ENCODE results near the gene KCNN3. TPM values are rescaled to one million over a fixed set of nuclear protein-coding genes. Genes with fewer than 3 reads are reported as not detected.

KCNN3 gene
- total and polyA plus RNA-seq, 2 of the 8 experiments (the other 6 are each of a cell fraction or from before 2014, with no cell fraction given), result 2.8 to 3.7 TPM

DNA sequence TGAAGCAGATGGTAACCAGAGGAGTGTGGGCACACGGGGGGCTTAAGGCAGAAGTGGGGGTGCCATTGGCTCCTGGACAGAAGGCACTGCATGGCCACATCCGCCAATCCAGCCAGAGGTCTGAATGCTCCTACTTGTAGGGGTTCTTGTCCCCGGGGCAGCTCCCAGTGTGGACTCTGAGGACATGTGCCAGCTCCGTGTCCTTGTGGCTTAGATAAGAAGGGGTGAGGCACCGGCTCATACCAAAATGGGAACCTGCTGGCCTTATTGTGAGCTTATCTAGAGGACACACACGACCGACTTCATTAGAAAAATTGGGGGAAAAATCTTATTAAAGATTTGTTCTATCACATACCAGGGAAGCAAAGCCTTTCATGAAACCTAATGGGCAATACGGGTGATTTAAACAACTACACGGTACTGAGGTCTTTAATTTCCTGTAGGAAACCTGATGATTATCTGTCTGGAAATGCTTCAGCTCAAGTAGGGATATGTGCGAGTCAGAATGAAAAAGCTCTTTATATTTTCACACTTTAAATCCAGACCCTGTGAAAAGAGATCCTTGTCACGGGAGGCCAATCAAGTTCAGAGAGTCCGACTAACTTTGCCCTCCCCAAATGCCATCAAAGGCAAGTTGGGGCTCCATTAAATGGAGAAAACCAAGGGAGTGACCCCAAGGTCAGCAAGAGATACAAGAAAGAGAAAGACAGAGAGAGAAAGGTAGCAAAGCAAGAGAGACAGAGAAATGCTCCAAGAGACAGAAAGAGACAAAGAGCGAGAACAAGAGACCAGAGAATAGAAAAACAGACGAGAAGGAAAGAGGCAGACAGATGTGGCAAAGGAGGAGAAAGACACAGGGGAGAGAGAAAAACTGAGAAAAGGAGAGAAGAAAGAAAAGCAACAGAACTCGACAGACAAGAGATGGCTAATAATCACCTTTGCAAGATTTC lies 14.1 kb upstream of the KCNN3 start:
- Histone ChIP-seq H3K9ac (replicated peaks in 1 of 4; ENCODE audit: extremely low read depth in 1 of 4, low read depth in 3 of 4, low read length in 3 of 4) (no peak overlapping the region), H2BK120ac (replicated peaks; ENCODE audit: low read depth, low read length) (no peak overlapping the region), H4K5ac (ENCODE audit: insufficient read length, low read depth, low read length) (no peak overlapping the region), H3K23me2 (ENCODE audit: low read depth, low read length) (no peaks in the 10 kb centered on the region), H3K36me3 (ENCODE audit: control insufficient read depth in 2 of 4, insufficient read depth in 4 of 4, low read length in 3 of 4) (no peaks in the 10 kb centered on the region), H3K23ac (ENCODE audit: insufficient read length) (no peak overlapping the region), H4K20me1 (replicated peaks in 1 of 2; ENCODE audit: control insufficient read depth in 1 of 2, insufficient read depth in 2 of 2, low read length in 2 of 2) (no peaks in the 10 kb centered on the region), H3K27ac (ENCODE audit: low read depth, low read length) (no peak overlapping the region), H2AFZ (ENCODE audit: low read length) (no peak overlapping the region), H3K56ac (replicated peaks; ENCODE audit: insufficient read length, low read depth, low read length) (no peak overlapping the region), H3K79me2 (ENCODE audit: control insufficient read depth in 1 of 2, insufficient read depth in 2 of 2, low read length in 2 of 2) (no peaks in the 10 kb centered on the region), H3K18ac (ENCODE audit: extremely low read depth, low read length) (no peak overlapping the region), H4K8ac (ENCODE audit: extremely low read depth, insufficient read depth, low read length) (no peak overlapping the region), H3K4me1 (replicated peaks in 1 of 4; ENCODE audit: control insufficient read depth in 3 of 4, insufficient read depth in 4 of 4, low read length in 3 of 4) (peaks cover 0 to 6% (median 0%) of the 10 kb centered on the region in 4 experiments; a peak in 1 of 7 replicates), H3K9me3 (ENCODE audit: insufficient read depth in 2 of 2, low read depth in 1 of 2, low read length in 1 of 2) (no peaks in the 10 kb centered on the region), H2BK15ac (ENCODE audit: low read length) (no peak overlapping the region), H2BK12ac (ENCODE audit: low read depth, low read length) (no peak overlapping the region), H2AK5ac (ENCODE audit: low read depth, low read length) (no peak overlapping the region), H3K4me3 (ENCODE audit: extremely low read depth in 1 of 4, insufficient read depth in 2 of 4, low read depth in 3 of 4, low read length in 4 of 4) (no peak overlapping the region), H2BK20ac (ENCODE audit: low read length) (no peak overlapping the region), H3K27me3 (replicated peaks in 1 of 4; ENCODE audit: control insufficient read depth in 3 of 4, extremely low read depth in 1 of 4, insufficient read depth in 3 of 4, low read length in 3 of 4) (0 out of 7 replicates have a peak, but pooled peaks cover 0 to 2% (median 0%) of the 10 kb centered on the region in 4 experiments), H3K4me2 (ENCODE audit: insufficient read depth in 1 of 2, low read depth in 2 of 2, low read length in 2 of 2) (no peak overlapping the region), H2BK5ac (ENCODE audit: low read depth, low read length) (no peak overlapping the region), H4K91ac (replicated peaks; ENCODE audit: insufficient read length, low read length) (no peak overlapping the region), H3K14ac (ENCODE audit: insufficient read length) (no peak overlapping the region), H3K4ac (replicated peaks; ENCODE audit: insufficient read length, low read depth, low read length) (no peak overlapping the region), H3K79me1 (ENCODE audit: low read depth, low read length) (no peaks in the 10 kb centered on the region)
- 92% methylated on average over 15 of the region's 15 CpGs; no CpG with 5 or more reads in 1 of the 2 experiments for WGBS, 2 experiments (ENCODE audit: extremely low coverage in 1 of 2, insufficient coverage in 1 of 2, insufficient read length in 1 of 2, insufficient replicate concordance in 2 of 2, low coverage in 1 of 2, low lambda C conversion rate in 2 of 2, missing lambda C conversion rate in 1 of 2)
- TF ChIP-seq E2F6 (IDR thresholded peaks at IDR 0.05) (no peak), EP300 (IDR thresholded peaks at IDR 0.05; ENCODE audit: borderline replicate concordance in 1 of 2, low read depth in 2 of 2, low read length in 2 of 2) (no peak), SUZ12 (IDR thresholded peaks at IDR 0.05; ENCODE audit: low read length) (no peak), SIN3A (conservative IDR thresholded peaks at IDR 0.05 in 1 of 2, IDR thresholded peaks at IDR 0.05 in 1 of 2; ENCODE audit: low read depth in 1 of 2, low read length in 2 of 2) (no peak)
- ChIA-PET POLR2A (ENCODE audit: partially characterized antibody) (no interaction called here), CTCF (ENCODE audit: partially characterized antibody) (interaction anchor here (0.8 to 1.3 kb wide), 6 partner anchors 17 to 178 kb away, joined by 3 to 4 read pairs (median 3); no protein-coding TSS in a partner anchor)
- FAIRE-seq (no peak), DNase-seq (ENCODE audit: low read depth in 1 of 2, low spot score in 2 of 2) (no peak)
